ENCODE measurements around the gene FOXE3. TPM values are rescaled to one million over a fixed set of nuclear protein-coding genes. Genes with fewer than 3 reads are reported as not detected.

FOXE3 gene
- total RNA-seq, 1 experiment from 2014 or later = not detected

DNA sequence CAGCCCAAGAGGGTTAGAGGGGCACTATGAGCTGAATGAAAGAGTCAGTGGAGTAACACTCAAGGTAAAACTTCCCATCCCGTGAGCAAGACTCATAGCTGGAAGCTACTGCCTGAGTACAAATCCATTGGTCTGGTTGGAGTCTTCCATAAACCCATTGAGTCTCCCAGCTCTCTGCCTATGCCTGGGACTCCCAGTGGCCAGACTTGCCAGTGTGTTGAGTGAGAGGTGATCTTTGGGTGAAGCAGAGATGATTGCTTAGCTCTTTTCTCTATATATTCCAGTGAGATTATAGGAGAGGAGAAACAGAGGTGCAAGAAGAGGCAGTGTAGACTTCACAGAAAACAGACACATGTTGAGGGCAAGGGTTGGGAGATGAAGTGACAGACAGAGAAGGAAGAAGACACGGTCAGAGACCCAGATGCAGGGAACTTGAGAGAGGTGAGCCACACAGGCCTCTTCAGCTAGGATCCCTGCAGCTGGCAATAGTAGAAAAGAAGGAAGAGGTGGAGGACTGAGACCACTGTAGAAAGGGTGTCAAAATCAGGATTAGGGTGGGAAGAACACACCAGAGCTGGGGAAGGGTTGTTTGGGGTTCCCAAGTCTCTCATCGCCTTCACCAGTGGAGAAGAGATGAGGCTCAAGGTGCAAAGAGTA lies 25.5 kb downstream of the FOXE3 start:
- Mint-ChIP-seq H3K9me3 (no peaks in the 10 kb centered on the region), H3K4me1 (peaks cover 40% of the 10 kb centered on the region), H3K36me3 (no peaks in the 10 kb centered on the region), H3K27ac (no peak overlapping the region), H3K4me3 (no peak overlapping the region), H3K27me3 (ENCODE audit: low read depth) (peaks cover 10% of the 10 kb centered on the region)
- CTCF ChIA-PET = interaction anchor here (0.7 to 3.4 kb wide), 7 partner anchors 8 to 285 kb away, joined by 3 to 20 read pairs (median 4); no protein-coding TSS in a partner anchor
- TF ChIP-seq TEAD4 (CRISPR knock-in tag; IDR thresholded peaks at IDR 0.05) (no peak), TEAD1 (CRISPR knock-in tag; IDR thresholded peaks at IDR 0.05) (no peak), ZNF138 (CRISPR knock-in tag; conservative IDR thresholded peaks at IDR 0.05) (no peak), CBFB (CRISPR knock-in tag; IDR thresholded peaks at IDR 0.05; ENCODE audit: low read depth) (no peak), MAX (CRISPR knock-in tag; IDR thresholded peaks at IDR 0.05) (no peak), ZNF263 (CRISPR knock-in tag; IDR thresholded peaks at IDR 0.05; ENCODE audit: low read depth) (no peak), ZNF396 (CRISPR knock-in tag; IDR thresholded peaks at IDR 0.05; ENCODE audit: borderline replicate concordance) (no peak)
- TF ChIP-seq, protein P1, sequence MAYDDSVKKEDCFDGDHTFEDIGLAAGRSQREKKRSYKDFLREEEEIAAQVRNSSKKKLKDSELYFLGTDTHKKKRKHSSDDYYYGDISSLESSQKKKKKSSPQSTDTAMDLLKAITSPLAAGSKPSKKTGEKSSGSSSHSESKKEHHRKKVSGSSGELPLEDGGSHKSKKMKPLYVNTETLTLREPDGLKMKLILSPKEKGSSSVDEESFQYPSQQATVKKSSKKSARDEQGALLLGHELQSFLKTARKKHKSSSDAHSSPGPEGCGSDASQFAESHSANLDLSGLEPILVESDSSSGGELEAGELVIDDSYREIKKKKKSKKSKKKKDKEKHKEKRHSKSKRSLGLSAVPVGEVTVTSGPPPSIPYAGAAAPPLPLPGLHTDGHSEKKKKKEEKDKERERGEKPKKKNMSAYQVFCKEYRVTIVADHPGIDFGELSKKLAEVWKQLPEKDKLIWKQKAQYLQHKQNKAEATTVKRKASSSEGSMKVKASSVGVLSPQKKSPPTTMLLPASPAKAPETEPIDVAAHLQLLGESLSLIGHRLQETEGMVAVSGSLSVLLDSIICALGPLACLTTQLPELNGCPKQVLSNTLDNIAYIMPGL (CRISPR knock-in tag; IDR thresholded peaks at IDR 0.05) = no peak
- TF ChIP-seq, protein P2, sequence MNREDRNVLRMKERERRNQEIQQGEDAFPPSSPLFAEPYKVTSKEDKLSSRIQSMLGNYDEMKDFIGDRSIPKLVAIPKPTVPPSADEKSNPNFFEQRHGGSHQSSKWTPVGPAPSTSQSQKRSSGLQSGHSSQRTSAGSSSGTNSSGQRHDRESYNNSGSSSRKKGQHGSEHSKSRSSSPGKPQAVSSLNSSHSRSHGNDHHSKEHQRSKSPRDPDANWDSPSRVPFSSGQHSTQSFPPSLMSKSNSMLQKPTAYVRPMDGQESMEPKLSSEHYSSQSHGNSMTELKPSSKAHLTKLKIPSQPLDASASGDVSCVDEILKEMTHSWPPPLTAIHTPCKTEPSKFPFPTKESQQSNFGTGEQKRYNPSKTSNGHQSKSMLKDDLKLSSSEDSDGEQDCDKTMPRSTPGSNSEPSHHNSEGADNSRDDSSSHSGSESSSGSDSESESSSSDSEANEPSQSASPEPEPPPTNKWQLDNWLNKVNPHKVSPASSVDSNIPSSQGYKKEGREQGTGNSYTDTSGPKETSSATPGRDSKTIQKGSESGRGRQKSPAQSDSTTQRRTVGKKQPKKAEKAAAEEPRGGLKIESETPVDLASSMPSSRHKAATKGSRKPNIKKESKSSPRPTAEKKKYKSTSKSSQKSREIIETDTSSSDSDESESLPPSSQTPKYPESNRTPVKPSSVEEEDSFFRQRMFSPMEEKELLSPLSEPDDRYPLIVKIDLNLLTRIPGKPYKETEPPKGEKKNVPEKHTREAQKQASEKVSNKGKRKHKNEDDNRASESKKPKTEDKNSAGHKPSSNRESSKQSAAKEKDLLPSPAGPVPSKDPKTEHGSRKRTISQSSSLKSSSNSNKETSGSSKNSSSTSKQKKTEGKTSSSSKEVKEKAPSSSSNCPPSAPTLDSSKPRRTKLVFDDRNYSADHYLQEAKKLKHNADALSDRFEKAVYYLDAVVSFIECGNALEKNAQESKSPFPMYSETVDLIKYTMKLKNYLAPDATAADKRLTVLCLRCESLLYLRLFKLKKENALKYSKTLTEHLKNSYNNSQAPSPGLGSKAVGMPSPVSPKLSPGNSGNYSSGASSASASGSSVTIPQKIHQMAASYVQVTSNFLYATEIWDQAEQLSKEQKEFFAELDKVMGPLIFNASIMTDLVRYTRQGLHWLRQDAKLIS (CRISPR knock-in tag; IDR thresholded peaks at IDR 0.05; ENCODE audit: borderline replicate concordance) = no peak
- TF ChIP-seq, protein P3, sequence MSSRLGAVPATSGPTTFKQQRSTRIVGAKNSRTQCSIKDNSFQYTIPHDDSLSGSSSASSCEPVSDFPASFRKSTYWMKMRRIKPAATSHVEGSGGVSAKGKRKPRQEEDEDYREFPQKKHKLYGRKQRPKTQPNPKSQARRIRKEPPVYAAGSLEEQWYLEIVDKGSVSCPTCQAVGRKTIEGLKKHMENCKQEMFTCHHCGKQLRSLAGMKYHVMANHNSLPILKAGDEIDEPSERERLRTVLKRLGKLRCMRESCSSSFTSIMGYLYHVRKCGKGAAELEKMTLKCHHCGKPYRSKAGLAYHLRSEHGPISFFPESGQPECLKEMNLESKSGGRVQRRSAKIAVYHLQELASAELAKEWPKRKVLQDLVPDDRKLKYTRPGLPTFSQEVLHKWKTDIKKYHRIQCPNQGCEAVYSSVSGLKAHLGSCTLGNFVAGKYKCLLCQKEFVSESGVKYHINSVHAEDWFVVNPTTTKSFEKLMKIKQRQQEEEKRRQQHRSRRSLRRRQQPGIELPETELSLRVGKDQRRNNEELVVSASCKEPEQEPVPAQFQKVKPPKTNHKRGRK (CRISPR knock-in tag; IDR thresholded peaks at IDR 0.05; ENCODE audit: borderline replicate concordance) = no peak
- ATAC-seq (no peak), DNase-seq (ENCODE audit: low spot score) (no peak)
- POLR2A ChIA-PET = no interaction called here

- Mint-ChIP-seq H3K9me3 (no peaks in the 10 kb centered on the region), H3K27me3 (ENCODE audit: low read depth) (peaks cover 5% of the 10 kb centered on the region), H3K4me1 (peaks cover 41% of the 10 kb centered on the region), H3K36me3 (no peaks in the 10 kb centered on the region), H3K4me3 (no peak overlapping the region), H3K27ac (no peak overlapping the region)
- DNase-seq (ENCODE audit: low spot score) (no peak), ATAC-seq (no peak)
- no peak for TF ChIP-seq AR (CRISPR knock-in tag; IDR thresholded peaks at IDR 0.05)
- TF ChIP-seq GABPB1 (CRISPR knock-in tag; IDR thresholded peaks at IDR 0.05) = no peak
- TF ChIP-seq NFATC4 (CRISPR knock-in tag; IDR thresholded peaks at IDR 0.05) = no peak
- no peak for TF ChIP-seq ZNF317 (CRISPR knock-in tag; IDR thresholded peaks at IDR 0.05; ENCODE audit: borderline replicate concordance, low read depth)
- no peak for TF ChIP-seq GTF2I (CRISPR knock-in tag; conservative IDR thresholded peaks at IDR 0.05)
- TF ChIP-seq, protein P4, sequence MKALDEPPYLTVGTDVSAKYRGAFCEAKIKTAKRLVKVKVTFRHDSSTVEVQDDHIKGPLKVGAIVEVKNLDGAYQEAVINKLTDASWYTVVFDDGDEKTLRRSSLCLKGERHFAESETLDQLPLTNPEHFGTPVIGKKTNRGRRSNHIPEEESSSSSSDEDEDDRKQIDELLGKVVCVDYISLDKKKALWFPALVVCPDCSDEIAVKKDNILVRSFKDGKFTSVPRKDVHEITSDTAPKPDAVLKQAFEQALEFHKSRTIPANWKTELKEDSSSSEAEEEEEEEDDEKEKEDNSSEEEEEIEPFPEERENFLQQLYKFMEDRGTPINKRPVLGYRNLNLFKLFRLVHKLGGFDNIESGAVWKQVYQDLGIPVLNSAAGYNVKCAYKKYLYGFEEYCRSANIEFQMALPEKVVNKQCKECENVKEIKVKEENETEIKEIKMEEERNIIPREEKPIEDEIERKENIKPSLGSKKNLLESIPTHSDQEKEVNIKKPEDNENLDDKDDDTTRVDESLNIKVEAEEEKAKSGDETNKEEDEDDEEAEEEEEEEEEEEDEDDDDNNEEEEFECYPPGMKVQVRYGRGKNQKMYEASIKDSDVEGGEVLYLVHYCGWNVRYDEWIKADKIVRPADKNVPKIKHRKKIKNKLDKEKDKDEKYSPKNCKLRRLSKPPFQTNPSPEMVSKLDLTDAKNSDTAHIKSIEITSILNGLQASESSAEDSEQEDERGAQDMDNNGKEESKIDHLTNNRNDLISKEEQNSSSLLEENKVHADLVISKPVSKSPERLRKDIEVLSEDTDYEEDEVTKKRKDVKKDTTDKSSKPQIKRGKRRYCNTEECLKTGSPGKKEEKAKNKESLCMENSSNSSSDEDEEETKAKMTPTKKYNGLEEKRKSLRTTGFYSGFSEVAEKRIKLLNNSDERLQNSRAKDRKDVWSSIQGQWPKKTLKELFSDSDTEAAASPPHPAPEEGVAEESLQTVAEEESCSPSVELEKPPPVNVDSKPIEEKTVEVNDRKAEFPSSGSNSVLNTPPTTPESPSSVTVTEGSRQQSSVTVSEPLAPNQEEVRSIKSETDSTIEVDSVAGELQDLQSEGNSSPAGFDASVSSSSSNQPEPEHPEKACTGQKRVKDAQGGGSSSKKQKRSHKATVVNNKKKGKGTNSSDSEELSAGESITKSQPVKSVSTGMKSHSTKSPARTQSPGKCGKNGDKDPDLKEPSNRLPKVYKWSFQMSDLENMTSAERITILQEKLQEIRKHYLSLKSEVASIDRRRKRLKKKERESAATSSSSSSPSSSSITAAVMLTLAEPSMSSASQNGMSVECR (CRISPR knock-in tag; IDR thresholded peaks at IDR 0.05; ENCODE audit: borderline replicate concordance) = no peak
- no peak for TF ChIP-seq ZNF219 (CRISPR knock-in tag; IDR thresholded peaks at IDR 0.05; ENCODE audit: borderline replicate concordance)
- TF ChIP-seq TCF7 (CRISPR knock-in tag; IDR thresholded peaks at IDR 0.05; ENCODE audit: low read depth) = no peak
- no peak for TF ChIP-seq HMGA2 (CRISPR knock-in tag; IDR thresholded peaks at IDR 0.05)
- CTCF ChIA-PET = interaction anchor here (0.7 to 3.4 kb wide), 5 partner anchors 8 to 284 kb away, joined by 3 to 20 read pairs (median 18); no protein-coding TSS in a partner anchor
- POLR2A ChIA-PET = no interaction called here
These were observed 26.1 kb downstream of the FOXE3 start for GRCh38 chr1:47442202-47442601.
